ENCODE data around the gene INAFM2. TPM values are rescaled to one million over a fixed set of nuclear protein-coding genes. Genes with fewer than 3 reads are reported as not detected.

Gene INAFM2
- total RNA-seq, 4 donors from 2014 or later: 4.0 to 16.5 (median 8.1) TPM

DNA sequence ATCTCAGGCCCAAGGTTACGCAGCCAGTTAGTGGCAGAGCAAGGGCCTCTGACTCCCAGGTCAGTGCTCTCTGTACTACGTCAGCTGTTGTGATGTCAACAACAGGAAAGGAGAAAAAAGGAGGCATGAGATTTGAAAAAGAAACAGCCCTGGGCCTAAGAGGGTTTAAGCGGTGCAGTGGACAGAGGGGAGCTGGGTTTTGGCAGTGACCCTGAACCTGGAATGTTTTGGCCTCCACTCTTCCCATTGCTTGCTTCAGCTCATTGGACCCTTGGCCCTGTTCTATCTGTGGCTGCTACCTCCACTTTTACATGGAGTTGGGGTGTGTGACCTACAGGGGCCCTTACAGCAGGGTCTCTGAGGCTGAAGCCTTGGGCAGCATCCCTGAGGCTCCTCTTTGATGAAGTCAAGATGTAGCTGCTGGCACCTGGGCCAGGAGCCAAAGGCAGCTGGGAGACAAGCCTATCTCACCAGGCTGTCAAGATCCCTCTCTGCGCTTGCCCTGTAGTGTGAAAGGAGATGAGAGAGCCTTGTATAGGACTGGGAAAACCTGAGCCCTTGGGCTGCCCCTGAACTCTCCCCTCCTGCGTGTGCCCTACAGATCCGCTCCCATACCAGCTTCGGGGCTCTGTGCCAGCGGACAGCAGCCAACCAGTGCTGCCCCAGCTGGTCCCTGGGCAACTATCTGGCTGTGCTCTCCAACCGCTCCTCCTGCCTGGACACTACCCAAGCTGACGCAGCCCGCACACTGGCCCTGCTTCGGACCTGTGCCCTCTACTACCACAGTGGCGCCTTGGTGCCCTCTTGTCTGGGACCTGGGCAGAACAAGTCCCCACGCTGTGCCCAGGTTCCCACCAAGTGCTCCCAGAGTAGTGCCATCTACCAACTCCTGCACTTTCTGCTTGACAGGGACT is 43.2 kb downstream of the INAFM2 start:
- no peak for TF ChIP-seq CTCF (IDR thresholded peaks at IDR 0.05; ENCODE audit: low read depth)

- TF ChIP-seq CTCF (IDR thresholded peaks at IDR 0.05; ENCODE audit: low read depth): no peak
Measured at GRCh38 chr15:40367371-40367685, 43.8 kb downstream of the INAFM2 start.

DNA sequence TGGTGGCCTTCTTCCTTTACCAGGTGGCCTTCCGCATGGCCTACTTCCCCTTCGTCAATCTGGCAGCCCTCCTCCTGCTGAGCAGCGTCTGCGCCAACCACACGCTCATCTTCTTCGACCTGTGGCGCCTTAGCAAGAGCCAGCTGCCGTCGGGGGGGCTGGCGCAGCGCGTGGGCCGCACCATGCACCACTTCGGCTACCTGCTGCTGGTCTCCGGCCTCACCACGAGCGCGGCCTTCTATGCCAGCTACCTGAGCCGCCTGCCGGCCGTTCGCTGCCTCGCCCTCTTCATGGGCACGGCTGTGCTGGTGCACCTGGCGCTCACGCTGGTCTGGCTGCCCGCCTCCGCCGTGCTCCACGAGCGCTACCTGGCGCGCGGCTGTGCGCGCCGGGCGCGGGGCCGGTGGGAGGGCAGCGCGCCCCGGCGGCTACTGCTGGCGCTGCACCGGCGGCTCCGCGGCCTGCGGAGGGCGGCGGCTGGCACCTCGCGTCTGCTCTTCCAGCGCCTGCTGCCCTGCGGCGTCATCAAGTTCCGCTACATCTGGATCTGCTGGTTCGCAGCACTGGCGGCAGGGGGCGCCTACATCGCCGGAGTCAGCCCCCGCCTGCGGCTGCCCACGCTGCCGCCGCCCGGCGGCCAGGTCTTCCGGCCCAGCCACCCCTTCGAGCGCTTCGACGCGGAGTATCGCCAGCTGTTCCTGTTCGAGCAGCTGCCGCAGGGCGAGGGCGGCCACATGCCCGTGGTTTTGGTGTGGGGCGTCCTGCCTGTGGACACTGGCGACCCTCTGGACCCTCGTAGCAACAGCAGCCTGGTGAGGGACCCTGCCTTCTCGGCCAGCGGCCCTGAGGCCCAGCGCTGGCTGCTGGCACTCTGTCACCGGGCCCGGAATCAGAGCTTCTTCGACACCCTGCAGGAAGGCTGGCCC is 44.5 kb downstream of the INAFM2 start:
- TF ChIP-seq CTCF (IDR thresholded peaks at IDR 0.05; ENCODE audit: low read depth): no peak

DNA sequence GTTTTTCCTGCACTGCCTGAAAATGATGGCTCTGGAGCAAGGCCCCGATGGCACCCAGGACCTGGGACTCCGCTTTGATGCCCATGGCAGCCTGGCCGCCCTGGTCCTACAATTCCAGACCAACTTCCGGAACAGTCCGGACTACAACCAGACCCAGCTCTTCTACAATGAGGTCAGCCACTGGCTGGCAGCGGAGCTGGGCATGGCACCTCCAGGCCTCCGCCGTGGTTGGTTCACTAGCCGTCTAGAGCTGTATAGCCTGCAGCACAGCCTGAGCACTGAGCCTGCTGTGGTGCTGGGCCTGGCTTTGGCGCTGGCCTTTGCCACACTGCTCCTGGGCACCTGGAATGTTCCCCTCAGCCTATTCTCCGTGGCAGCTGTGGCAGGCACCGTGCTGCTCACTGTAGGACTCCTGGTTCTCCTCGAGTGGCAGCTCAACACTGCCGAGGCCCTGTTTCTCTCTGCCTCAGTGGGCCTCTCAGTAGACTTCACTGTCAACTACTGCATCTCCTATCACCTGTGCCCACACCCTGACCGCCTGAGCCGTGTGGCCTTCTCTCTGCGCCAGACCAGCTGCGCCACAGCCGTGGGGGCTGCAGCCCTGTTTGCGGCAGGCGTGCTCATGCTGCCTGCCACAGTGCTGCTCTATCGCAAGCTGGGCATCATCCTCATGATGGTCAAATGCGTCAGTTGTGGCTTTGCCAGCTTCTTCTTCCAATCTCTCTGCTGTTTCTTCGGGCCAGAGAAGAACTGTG is 45.4 kb downstream of the INAFM2 start:
- TF ChIP-seq CTCF (IDR thresholded peaks at IDR 0.05; ENCODE audit: low read depth): no peak

DNA sequence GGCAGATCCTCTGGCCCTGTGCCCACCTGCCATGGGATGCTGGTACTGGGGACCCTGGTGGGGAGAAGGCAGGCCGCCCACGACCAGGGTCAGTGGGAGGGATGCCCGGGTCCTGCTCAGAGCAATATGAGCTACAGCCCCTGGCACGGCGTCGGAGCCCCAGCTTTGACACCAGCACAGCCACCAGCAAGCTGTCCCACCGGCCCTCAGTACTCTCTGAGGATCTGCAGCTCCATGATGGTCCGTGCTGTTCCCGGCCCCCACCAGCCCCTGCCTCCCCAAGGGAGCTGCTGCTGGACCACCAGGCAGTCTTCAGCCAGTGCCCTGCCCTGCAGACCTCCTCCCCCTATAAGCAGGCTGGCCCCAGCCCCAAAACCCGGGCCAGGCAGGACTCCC is 46.0 kb downstream of the INAFM2 start:
- TF ChIP-seq CTCF (IDR thresholded peaks at IDR 0.05; ENCODE audit: low read depth): no peak

GRCh38 chr15:40369971-40370370 is 46.5 kb downstream of the INAFM2 start:
- no peak for TF ChIP-seq CTCF (IDR thresholded peaks at IDR 0.05; ENCODE audit: low read depth)

Data from subcutaneous adipose tissue (tissue), 4 donors.